HG02571 (cell line): ENCODE data around the gene RBMXL3.

Experiments
- ATAC-seq: cut with Tn5 transposase; IDR thresholded peaks from one replicate; pipeline ENCODE4 v1.9.1; 2021; ENCODE audit warnings: mild to moderate bottlenecking, moderate library complexity; ENCODE audit not compliant: unreplicated experiment

The RBMXL3 gene

DNA sequence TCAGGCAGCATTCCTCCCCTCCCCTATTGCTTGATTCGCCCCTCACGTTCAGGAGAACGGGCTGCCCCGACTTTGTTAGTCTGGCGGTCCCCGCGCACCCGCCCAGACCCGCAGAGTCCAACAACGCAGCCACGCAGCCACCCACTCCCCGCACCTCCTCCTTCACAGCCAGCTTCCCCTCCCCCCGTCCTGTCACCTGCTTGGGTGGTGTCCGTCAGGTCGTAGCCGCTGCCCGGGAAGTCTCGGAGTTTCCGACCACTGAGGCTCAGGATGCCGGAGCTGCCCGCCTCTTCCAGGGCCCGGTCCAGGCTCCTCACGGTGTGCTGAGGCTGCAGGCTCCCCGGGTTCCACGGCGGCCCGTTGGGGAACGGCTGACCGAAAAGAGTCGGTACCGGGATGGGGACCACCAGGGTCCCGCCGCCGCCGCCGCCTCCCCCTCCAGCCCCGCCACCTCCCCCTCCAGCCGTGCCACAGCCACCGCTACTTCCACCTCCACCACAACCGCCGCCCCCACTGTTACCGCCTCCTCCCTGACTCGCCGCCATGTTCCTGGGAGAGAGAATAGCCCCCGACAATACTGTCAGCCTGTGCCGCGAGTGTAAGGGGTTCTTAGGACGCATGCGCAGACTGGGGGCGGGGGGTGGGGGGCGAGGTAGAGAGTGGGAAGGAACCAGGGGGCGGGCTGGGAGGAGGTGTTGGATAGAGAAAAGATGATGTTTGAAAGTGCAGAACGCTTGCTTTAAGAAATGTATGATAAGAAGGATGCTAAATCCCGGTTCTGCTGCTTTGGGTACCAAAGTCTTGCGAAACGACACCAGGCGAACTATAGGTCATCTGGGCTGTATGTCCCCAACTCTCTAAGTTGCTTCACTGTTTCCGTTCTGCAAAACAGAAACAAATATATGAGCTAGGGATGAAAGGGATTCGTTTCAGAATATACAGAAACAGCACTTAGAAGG is 44.6 kb downstream of the RBMXL3 start, which contains the start of gene LRCH2:
Gene LRCH2 (minus strand): TSS at position 600 of the 959 bp plus-strand sequence. CDS start 55 bp downstream, at position 545.
- ATAC-seq = no peak

DNA sequence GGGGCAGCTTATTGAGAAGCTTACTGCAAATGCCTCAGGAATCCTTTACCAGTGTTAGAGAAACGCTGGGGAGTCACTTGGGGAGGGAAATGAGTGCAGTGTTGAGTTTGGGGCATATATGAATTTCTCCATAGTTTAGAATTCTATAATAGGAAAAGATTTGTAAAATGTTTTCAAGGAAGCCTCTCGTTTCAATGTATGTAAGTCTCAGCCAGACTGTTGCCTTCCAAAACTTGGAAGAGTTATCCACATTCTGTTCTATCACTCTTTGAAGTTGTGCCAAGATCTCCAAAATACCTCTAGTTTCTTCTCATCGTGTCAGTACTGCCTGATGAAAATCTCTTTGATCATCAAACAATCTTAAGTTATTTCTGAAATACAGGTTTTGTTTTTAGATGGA is 45.3 kb downstream of the RBMXL3 start:
- ATAC-seq = no peak

DNA sequence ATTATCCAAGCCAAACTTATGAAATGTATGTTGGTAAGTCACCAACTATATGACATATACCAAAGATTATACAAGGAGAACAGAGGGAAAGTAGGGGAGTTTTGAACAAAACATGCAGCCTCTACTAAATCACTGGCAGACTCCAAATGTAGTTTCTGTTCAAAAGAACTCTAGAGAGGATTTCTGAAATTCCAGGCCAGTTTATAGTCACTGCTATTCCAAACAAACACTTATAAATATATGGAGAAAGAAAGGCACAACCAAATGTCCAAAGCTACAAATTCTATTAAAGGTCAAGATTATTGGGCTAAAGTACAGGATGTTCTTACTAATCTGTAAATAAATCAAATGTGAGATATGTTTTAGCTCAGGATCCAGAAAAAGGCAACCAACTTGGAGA is 47.4 kb downstream of the RBMXL3 start:
- no peak for ATAC-seq

DNA sequence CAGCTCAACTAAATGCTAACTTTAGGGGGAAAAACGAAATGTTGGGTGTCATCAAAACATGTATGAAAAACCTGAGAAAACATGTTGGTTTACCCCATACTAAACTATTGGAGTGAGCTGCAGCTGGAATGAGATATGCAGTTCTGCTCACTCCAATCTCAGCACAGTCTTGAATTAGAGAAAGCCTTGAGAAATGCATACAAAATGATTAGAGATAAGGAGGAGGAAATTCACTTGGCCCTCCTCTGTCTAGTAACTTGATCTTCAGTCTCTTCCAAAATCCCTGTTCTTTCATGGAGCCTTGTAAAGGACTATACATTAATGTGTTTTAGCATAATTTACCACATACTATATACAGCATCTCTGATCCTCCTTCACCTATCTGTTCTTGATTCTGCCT is 47.8 kb downstream of the RBMXL3 start:
- no peak for ATAC-seq
